BJ (cell line): ENCODE measurements around the gene PTGIS. TPM values are rescaled to one million over a fixed set of nuclear protein-coding genes. Genes with fewer than 3 reads are reported as not detected.
A peak's percentile ranks its signal among the peaks of the same experiment; 100 is the strongest.
"Not testable (repeated sequence)": the region's sequence is repeated elsewhere in the genome, so short reads cannot be mapped to it uniquely, and the experiment has no call there.

Source experiments
- CTCF ChIA-PET: fragments of 350-600 bp; formaldehyde crosslinking; extraction: SDS; loops from one replicate; lab custom pipeline; 2021; ENCODE audit warnings: antibody characterized with exemption, inconsistent platforms; lab: Yijun Ruan, JAX
- POLR2A ChIA-PET: fragments of 300-600 bp; sonication (Branson Sonifier 250); formaldehyde crosslinking; extraction: SDS; loops from one replicate; lab custom pipeline; 2021; ENCODE audit warnings: antibody characterized with exemption; lab: Charles Lee
- DNase-seq: peaks from one replicate; pipeline ENCODE4 v3.0.0-alpha.2; 2011; ENCODE audit warnings: low read depth
- H3K27me3 ChIP-seq: 2 replicates; pipeline ENCODE4 v1.6.0; 2011; ENCODE audit warnings: low read length; ENCODE audit not compliant: control insufficient read depth, insufficient read depth
- H3K36me3 ChIP-seq: 2 replicates; pipeline ENCODE4 v1.5.1; 2011; ENCODE audit warnings: low read length; ENCODE audit not compliant: control insufficient read depth, insufficient read depth
- H3K4me3 ChIP-seq: 2 replicates; pipeline ENCODE4 v1.5.1; 2011; ENCODE audit warnings: low read depth, mild to moderate bottlenecking, control low read depth, low read length
- CTCF ChIP-seq: IDR thresholded peaks from 2 replicates; pipeline ENCODE4 v1.5.1; 2011; ENCODE audit warnings: low read depth, mild to moderate bottlenecking, control low read depth, inconsistent platforms, low read length, moderate library complexity; ENCODE audit not compliant: insufficient read depth
- polyA plus RNA-seq: library from polyadenylated mRNA; depleted of rRNA; stranded (reverse); fragments of >200 nt; gene quantifications from 2 replicates; pipeline ENCODE4 v1.2.3, GENCODE V29; 2011

Gene PTGIS
- polyA plus RNA-seq, 1 experiment = 39.0 TPM

- Histone ChIP-seq H3K36me3 (no peaks in the 10 kb centered on the region), H3K4me3 (no peak overlapping the region), H3K27me3 (no peaks in the 10 kb centered on the region)
- ChIA-PET POLR2A (no interaction called here), CTCF (interaction anchor here (0.9 to 13.8 kb wide), 4 partner anchors 73 to 274 kb away, joined by 3 to 485 read pairs (median 93); no protein-coding TSS in a partner anchor)
- no peak for TF ChIP-seq CTCF
- no peak for DNase-seq
These were observed 46.6 kb upstream of the PTGIS start for GRCh38 chr20:49614338-49615050.

DNA sequence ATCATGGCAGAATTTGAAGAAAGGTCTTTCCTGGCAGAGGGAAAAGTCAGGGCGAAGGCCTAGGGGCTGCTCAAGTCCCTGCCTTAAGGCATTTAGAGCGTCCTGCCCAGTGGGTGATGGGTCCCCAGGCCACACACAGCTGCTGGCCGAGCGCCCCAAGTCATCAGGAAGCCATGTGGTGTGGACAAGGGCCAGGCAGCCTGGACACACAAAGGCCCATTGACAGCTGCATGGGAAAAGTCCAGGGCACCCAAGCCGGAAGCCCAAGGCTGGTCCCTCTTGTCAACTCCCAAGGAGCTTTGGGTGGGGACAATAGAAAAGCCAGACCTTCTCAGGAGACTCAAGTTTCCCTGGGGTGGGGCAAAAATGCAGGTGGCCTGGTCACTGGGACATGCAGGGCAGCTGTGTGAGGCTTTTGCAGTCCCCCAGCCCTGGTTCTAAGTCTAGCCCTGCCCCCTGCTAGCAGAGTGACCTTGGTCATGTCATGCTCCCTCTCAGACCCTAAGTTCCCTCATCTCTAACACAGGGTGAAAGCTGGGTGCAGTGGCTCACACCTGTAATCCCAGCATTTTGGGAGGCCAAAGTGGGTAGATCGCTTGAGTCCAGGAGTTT lies 44.3 kb upstream of the PTGIS start:
- H3K36me3 ChIP-seq = no peaks in the 10 kb centered on the region
- DNase-seq = no peak
- POLR2A ChIA-PET = no interaction called here
- CTCF ChIA-PET = interaction anchor here (0.6 to 13.8 kb wide), 27 partner anchors 8 to 1300 kb away, joined by 3 to 485 read pairs (median 4); partner anchors contain the start of gene SLC9A8
- H3K4me3 ChIP-seq = no peak overlapping the region
- TF ChIP-seq CTCF = no peak
- H3K27me3 ChIP-seq = peaks cover 4% of the 10 kb centered on the region

DNA sequence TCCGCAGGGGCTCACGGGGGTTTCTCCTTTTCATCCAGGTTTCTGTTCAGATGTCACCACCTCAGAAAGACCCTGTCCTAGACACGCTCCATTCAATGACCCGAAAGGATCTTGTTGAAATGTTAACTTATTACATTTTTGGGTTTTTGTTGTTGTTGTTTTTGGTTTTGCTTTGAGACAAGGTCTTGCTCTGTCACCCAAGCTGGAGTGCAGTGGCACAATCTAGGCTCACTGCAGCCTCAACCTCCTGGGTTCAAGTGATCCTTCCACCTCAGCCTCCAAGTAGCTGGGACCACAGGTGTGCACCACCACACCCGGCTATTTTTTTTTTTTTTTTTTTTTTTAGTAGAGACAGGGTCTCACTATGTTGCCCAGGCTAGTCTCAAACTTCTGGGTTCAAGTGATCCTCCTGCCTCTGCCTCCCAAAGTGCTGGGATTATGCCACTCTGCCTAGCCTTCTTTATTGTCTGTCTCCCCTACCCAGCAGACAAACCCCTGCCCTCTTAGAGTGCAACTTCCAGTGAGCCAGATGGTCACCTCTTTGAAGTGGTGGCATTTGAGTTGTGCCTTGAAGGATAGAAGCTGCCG lies 43.7 kb upstream of the PTGIS start:
- H3K36me3 ChIP-seq, H3K4me3 ChIP-seq, H3K27me3 ChIP-seq, DNase-seq, POLR2A ChIA-PET: not testable (repeated sequence)
- CTCF ChIA-PET = interaction anchor here (0.6 to 13.8 kb wide), 26 partner anchors 9 to 1301 kb away, joined by 3 to 485 read pairs (median 4); partner anchors contain the start of gene SLC9A8

DNA sequence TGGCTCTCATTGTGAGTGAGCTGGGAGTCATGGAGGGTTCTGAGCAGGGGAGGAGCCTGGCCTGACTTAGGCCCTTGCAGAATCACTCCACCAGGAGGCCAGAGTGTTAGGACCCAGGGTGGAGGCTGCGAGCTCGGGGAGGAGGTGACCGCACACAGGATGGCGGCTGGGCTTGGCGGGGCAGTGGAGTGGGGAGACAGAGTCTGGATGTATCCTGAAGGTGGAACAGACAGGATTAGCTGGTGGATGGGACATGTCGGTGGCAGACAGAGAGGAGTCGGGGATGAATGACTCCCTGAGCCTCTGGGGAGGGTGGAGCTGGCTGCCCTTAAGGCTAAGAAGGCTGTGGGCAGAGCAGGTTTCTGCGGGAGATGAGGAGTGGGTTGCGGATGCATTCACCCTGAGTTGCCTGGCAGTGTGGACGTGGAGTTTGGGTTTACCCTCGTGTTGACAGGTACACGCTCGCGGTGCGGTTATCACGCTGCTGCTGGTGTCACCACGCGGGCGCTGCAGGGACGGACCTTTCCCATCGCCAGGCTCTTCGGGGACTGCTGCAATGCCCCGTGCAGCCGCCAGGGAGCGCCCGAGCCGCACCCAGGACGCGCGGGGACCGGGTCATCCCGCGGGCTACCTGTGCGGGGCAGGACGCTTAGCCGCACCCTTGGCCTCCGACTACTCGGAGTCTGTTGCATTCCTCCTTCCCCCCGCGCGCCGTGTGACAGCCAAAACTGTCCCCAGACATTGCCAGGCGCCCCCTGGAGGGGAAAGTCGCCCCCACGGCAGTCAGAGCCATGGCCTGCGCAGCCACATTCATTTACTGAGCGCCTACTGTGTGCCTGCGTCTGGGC lies 43.0 kb upstream of the PTGIS start:
- no peak for DNase-seq
- CTCF ChIA-PET = interaction anchor here (0.6 to 13.8 kb wide), 51 partner anchors 9 to 320 kb away, joined by 3 to 485 read pairs (median 4); partner anchors contain the start of gene SLC9A8
- H3K27me3 ChIP-seq = peaks cover 4% of the 10 kb centered on the region
- H3K36me3 ChIP-seq = no peaks in the 10 kb centered on the region
- peak; percentile 99 for TF ChIP-seq CTCF
- POLR2A ChIA-PET = no interaction called here
- peak overlapping the region; percentile 6; the same call in 1 of the 2 replicates for H3K4me3 ChIP-seq
